IPS-11a (cell line): ENCODE data around the gene SHQ1.
"Not testable (repeated sequence)": the region's sequence is repeated elsewhere in the genome, so short reads cannot be mapped to it uniquely, and the experiment has no call there.

Experiments
- H3K4me3 ChIP-seq: one replicate; pipeline ENCODE4 v1.5.1; 2013; ENCODE audit warnings: low read depth, low read length, control low read depth

The SHQ1 gene

DNA sequence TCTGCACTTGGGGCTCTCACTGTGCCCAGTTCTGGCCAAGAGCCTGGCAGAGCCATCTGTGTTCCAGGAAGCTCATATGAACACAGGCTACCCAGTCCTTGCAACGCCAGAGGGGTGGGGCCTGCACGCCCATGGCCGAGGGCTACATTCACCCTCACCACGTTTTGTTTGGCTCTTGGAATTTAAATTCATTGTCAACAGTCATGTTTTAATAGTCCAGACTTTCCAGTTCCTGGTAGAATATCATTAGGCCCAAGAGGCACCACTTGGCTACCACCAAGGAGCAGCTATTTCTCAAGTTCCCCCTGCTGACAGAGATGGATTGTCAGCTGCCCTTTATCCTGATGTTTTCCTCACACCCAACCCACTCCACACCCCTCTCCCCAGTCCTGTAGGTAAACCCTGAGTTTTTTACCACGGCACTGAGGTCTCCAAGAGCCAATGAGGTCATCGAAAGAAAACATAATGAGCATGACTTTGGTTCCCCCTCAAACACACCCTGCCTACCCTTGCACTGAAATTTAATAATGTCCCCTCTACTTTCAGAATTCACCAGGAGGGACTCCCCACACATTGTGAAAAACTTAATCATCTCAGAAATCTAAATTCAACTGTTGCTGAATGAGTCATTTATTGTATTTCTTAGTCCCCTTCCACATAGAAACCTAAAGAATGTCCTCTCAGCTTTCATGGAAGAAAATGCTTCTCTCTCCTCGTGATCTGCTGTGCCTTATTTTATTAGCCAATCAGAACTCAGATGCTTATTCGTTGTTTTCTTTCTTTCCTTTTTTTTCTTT lies 125.1 kb downstream of the SHQ1 start:
- no peak overlapping the region for H3K4me3 ChIP-seq

DNA sequence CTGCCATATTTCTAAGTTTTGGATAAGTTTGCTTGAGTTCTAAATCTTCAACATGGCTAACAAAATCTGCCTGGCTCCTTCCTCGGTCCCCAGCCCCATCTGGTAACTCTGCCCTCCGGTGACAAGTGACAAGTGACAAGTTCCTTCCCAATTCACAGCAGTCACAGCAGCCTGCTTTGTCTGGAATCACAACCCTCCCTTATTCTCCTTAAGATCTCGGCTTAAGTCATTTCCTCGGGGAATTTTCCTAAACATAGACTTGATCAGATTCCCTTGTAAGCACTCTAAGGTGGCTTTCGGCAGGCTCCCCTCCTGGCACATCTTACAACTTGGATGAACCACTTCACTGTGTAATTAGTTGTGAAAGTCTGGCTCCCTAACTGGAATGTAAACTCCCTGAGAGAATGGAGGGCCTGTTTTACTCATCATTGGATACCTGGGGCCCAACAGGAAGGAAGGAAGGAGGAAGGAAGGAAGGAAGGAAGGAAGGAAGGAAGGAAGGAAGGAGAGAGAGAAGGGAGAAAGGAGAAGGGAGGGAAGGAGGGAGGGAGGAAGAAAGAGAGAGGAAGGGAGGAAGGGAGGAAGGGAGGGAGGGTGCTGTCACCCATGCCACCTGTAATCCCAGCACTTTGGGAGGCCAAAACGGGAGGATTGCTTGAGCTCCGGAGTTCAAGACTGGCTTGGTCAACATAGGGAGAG lies 126.4 kb downstream of the SHQ1 start:
- no peak overlapping the region for H3K4me3 ChIP-seq

DNA sequence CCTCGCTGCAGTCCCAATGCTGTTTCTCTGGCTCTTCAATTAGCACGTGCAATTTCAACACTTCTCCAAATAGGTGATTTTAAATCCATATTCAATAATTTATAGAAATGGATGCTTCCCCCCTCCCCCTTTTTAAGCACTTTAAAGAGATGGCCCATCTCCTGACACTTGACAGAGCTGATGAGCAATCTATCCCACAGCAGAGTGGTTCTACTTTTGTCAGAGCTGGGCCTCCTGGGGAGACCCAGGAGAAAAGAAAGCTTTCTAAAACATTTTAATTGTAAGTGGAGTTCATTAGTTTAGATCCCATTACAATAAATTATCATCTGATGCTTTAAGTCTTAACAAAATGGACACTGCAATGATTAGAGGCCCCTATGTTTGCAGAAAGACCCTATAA lies 127.7 kb downstream of the SHQ1 start:
- H3K4me3 ChIP-seq = no peak overlapping the region

DNA sequence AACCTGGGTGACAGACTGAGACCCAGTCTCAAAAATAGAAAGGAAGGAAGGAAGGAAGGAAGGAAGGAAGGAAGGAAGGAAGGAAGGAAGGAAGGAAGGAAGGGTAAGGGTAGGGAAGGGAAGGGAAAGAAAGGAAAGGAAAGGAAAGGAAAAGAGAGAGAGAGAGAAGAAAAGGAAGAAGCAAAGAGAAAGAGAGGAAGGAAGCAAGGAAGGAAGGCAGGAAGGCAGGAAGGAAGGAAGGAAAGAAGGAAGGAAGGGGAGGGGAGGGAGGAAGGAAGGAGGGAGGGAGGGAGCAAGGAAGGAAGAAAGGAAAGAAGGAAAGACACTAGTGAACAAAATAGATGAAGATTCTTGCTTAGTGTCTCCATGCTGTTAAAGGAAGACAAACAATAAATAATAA lies 129.1 kb downstream of the SHQ1 start:
- no peak overlapping the region for H3K4me3 ChIP-seq

DNA sequence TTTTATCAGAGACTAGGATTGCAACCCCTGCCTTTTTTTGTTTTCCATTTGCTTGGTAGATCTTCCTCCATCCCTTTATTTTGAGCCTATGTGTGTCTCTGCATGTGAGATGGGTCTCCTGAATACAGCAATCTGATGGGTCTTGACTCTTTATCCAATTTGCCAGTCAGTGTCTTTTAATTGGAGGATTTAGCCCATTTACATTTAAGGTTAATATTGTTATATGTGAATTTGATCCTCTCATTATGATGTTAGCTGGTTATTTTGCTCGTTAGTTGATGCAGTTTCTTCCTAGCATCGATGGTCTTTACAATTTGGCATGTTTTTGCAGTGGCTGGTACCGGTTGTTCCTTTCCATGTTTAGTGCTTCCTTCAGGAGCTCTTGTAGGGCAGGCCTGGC lies 134.1 kb downstream of the SHQ1 start:
- H3K4me3 ChIP-seq = not testable (repeated sequence)

DNA sequence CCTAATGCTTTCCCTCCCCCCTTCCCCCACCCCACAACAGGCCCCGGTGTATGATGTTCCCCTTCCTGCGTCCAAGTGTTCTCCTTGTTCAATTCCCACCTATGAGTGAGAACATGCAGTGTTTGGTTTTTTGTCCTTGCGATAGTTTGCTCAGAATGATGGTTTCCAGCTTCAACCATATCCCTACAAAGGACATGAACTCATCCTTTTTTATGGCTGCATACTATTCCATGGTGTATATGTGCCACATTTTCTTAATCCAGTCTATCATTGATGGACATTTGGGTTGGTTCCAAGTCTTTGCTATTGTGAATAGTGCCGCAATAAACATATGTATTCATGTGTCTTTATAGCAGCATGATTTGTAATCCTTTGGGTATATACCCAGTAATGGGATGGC lies 137.8 kb downstream of the SHQ1 start:
- H3K4me3 ChIP-seq = not testable (repeated sequence)

DNA sequence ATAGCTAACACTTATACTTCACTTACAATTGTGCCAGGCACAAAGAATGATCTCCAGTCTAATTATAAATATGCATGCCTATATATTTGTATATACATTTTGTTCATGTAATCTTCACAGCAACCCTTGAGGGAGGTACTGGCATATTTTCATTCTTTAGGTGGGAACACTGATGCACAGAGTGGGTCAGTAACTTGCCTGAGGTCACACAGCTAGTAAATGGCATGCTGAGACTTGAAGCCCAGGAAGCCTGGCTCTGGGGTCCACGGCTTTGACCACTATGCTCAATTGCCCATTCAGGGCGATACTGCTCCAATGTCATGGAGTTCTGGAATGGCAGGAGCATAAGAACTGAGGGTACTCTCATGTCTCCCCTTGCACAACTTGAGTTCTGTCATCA lies 139.8 kb downstream of the SHQ1 start:
- H3K4me3 ChIP-seq = no peak overlapping the region

DNA sequence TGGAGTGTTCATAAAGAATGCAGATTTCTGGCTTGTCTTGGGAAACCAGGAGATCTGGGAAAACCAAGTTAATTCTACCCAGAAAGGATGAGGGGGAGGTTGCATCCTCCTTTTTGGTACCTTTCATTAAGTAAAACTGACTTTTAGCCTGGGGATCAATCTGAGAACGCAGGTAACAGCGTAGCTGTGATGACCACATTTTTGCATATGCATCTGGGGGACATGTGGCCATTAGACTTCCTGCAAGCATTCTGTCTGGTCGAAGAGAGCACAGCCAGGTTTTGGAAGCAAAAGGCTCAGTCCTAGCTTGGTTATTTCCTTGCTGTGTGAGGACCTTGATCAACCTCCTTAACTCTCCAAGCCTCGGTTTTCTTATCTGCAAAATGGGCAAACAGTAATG lies 145.2 kb downstream of the SHQ1 start:
- H3K4me3 ChIP-seq = no peak overlapping the region

DNA sequence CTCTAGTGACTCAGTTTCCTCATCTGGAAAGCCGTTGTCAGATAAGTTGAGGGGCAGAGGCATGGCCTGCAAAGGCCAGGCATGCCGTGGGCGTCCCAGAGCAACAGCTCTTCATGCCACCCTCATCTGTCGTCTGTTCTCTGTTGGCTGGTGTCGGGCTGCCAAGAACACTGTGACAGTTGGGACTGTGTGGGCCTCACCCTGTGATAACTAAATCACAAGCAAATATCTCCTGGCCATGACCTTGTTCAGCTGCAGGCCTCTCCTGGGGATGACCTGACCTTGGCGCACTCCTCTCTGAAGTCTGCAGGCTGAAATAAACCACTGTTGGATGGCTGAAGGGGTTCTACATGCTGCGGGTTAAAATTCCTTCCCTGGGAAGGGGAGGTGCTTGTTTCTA lies 145.9 kb downstream of the SHQ1 start:
- no peak overlapping the region for H3K4me3 ChIP-seq

DNA sequence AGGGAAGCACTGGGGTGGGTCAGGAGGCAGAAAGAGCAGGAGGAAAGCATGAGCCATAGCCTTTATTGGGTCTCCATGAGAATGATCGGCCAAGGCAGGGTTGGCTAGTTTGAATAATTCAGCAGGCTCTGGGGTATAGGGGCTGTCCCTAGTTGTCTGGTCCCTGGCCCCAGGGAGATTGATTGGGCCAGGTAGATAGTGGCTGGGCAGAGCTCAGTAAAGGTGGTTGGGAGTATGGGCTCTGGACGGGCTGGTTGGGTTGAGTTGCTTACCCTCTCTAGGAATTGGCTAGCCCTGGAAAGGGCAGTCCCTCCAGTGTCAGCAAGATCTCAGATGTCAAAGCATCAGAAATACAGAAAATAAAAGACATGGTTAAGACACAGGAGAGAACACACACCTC lies 148.1 kb downstream of the SHQ1 start:
- no peak overlapping the region for H3K4me3 ChIP-seq

DNA sequence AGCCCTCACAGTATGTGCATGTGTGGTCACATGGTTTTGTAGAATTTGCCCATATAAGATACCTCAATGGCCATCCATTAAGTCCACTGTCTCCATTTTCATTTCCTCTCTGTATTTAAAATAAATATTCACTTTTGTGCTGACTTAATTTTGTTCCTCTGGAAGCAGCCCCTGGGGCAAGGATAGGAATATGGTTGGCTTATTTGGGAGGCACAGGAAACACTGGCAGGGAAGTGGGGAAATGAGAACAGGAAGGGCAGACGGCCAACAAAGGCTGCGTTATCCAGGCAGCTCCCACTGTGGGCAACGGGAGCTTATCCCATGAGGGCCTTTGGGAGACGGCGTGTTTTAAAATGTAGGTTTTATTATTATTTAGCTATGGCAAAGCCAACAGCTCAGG lies 148.6 kb downstream of the SHQ1 start:
- H3K4me3 ChIP-seq = no peak overlapping the region
